Kidney (tissue), 14 donors: Measurements from ENCODE around the gene ATP5MC2. TPM values are rescaled to one million over a fixed set of nuclear protein-coding genes. Genes with fewer than 3 reads are reported as not detected.

Experiments used
- DNase-seq, 5 donors: peaks; one replicate each; pipeline ENCODE4 v3.0.0-alpha.2; 2013 to 2020
- FAIRE-seq: peaks from 2 replicates; lab custom pipeline; 2012; peaks lifted over from hg19 to GRCh38; lab: Jason Lieb, UNC
- H3K27ac ChIP-seq, 2 donors: one replicate each; pipeline ENCODE4 v1.7.0; 2013; ENCODE audit warnings: low read depth in 2 of 2, low read length in 2 of 2, inconsistent platforms in 1 of 2
- H3K27me3 ChIP-seq: one replicate; pipeline ENCODE4 v1.7.1; 2013; ENCODE audit warnings: low read length, inconsistent platforms; ENCODE audit not compliant: control insufficient read depth, insufficient read depth
- H3K36me3 ChIP-seq, 3 donors: one replicate each; pipeline versions ENCODE4 v1.7.0 to v1.7.1; 2013; ENCODE audit warnings: low read length in 3 of 3, control low read depth in 1 of 3, inconsistent platforms in 1 of 3; ENCODE audit not compliant: insufficient read depth in 3 of 3, control insufficient read depth in 2 of 3
- H3K4me1 ChIP-seq, 3 donors: one replicate each; pipeline versions ENCODE4 v1.7.0 to v1.7.1; 2013; ENCODE audit warnings: low read length in 3 of 3, inconsistent platforms in 1 of 3, low read depth in 1 of 3; ENCODE audit not compliant: control insufficient read depth in 2 of 3, insufficient read depth in 2 of 3
- H3K4me3 ChIP-seq, 3 donors: one replicate each; pipeline versions ENCODE4 v1.7.0 to v1.8.1; 2013; ENCODE audit warnings: low read length in 3 of 3, control low read depth in 1 of 3, inconsistent platforms in 1 of 3
- H3K9ac ChIP-seq, 3 donors: one replicate each; pipeline versions ENCODE4 v1.7.0 to v1.7.1; 2013; ENCODE audit warnings: low read length in 3 of 3, control low read depth in 1 of 3, inconsistent platforms in 1 of 3
- H3K9me3 ChIP-seq, 3 donors: one replicate each; pipeline versions ENCODE4 v1.7.0 to v1.7.1; 2013; ENCODE audit warnings: low read length in 3 of 3, control low read depth in 1 of 3, inconsistent platforms in 1 of 3; ENCODE audit not compliant: control insufficient read depth in 2 of 3, insufficient read depth in 1 of 3
- intact Hi-C: fragments of 100-400 bp; cut with DNase I; formaldehyde crosslinking; loops from one replicate; pipeline ENCODE4 v1.11.1; 2022
- polyA plus RNA-seq: library from polyadenylated mRNA; stranded (reverse); fragments of 350-450 nt; fragmentation: Illumina TruSeq; extraction: RNeasy Lipid Tissue Mini Kit (QIAGEN cat#74804); gene quantifications from one replicate; pipeline ENCODE4 v1.2.3, GENCODE V29; 2014; ENCODE audit warnings: low read depth, low replicate concordance; ENCODE audit not compliant: insufficient read depth
- total RNA-seq: library from RNA; stranded (reverse); fragmentation: NEBNext Ultra II Directional; extraction: Animal tissue kit (Norgen Biotek cat#: 25700); gene quantifications from one replicate; pipeline ENCODE4 v1.2.1, GENCODE V29; 2021
- TF ChIP-seq, protein P1 (sequence below): IDR thresholded peaks from 3 replicates; pipeline ENCODE4 v1.5.1; 2012; ENCODE audit warnings: mild to moderate bottlenecking, moderate library complexity, borderline replicate concordance; ENCODE audit not compliant: insufficient read depth; ENCODE audit errors: extremely low read depth
- donor health status: control.
- donor health status: control.
- donor health status: control.
- donor health status: control.
- donor health status: control.
- donor health status: DM: yes; HTN: yes; CAD: no.
- donor health status: Normal renal cell carcinoma (clear cell type).

ATP5MC2 gene
- total and polyA plus RNA-seq, 2 donors from 2014 or later: 271 to 939 TPM

DNA sequence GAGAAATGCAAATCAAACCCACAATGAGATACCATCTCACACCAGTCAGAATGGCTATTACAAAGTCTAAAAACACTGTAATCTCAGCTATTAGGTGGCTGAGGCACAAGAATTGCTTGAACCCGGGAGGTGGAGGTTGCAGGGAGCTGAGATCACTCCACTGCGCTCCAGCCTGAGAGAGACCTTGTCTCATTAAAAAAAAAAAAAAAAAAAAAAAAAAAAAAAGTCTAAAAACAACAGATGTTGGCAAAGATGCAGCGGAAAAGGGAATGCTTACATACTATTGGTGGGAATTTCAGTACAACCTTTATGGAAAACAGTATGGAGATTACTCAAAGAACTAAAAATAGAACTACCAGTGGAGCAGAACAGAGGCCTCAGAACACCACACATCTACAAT lies 30.7 kb downstream of the ATP5MC2 start:
- TF ChIP-seq, protein P1, sequence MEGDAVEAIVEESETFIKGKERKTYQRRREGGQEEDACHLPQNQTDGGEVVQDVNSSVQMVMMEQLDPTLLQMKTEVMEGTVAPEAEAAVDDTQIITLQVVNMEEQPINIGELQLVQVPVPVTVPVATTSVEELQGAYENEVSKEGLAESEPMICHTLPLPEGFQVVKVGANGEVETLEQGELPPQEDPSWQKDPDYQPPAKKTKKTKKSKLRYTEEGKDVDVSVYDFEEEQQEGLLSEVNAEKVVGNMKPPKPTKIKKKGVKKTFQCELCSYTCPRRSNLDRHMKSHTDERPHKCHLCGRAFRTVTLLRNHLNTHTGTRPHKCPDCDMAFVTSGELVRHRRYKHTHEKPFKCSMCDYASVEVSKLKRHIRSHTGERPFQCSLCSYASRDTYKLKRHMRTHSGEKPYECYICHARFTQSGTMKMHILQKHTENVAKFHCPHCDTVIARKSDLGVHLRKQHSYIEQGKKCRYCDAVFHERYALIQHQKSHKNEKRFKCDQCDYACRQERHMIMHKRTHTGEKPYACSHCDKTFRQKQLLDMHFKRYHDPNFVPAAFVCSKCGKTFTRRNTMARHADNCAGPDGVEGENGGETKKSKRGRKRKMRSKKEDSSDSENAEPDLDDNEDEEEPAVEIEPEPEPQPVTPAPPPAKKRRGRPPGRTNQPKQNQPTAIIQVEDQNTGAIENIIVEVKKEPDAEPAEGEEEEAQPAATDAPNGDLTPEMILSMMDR: no peak
- Histone ChIP-seq H3K27ac (no peak overlapping the region), H3K27me3 (no peaks in the 10 kb centered on the region), H3K9me3 (no peaks in the 10 kb centered on the region), H3K4me1 (no peaks in the 10 kb centered on the region), H3K9ac (no peak overlapping the region), H3K4me3 (no peak overlapping the region), H3K36me3 (no peaks in the 10 kb centered on the region)
- FAIRE-seq (no peak), DNase-seq (no peak)
- intact Hi-C loops: no loop called here

DNA sequence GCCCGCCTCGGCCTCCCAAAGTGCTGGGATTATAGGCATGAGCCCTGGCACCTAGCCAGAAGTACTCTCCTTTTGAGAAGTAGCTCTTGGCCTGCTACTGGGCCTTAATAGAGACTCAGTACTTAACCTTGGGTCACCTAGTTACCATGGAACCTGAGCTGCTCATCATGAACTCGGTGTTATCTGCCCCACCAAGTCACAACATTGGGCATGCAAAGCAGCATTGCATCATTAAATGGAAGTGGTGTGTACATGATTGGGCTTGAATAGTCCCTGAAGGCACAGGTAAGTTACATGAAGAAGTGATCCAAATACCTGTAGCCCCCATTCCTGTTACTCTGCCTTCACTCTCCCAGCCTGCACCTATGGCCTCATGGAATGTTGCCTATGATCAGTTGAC lies 31.8 kb downstream of the ATP5MC2 start:
- Histone ChIP-seq H3K27me3 (no peaks in the 10 kb centered on the region), H3K4me1 (no peaks in the 10 kb centered on the region), H3K36me3 (no peaks in the 10 kb centered on the region), H3K27ac (no peak overlapping the region), H3K4me3 (no peak overlapping the region), H3K9ac (no peak overlapping the region), H3K9me3 (no peaks in the 10 kb centered on the region)
- DNase-seq: no peak
- TF ChIP-seq, protein P1: no peak
- FAIRE-seq: no peak
- intact Hi-C loops: no loop called here

DNA sequence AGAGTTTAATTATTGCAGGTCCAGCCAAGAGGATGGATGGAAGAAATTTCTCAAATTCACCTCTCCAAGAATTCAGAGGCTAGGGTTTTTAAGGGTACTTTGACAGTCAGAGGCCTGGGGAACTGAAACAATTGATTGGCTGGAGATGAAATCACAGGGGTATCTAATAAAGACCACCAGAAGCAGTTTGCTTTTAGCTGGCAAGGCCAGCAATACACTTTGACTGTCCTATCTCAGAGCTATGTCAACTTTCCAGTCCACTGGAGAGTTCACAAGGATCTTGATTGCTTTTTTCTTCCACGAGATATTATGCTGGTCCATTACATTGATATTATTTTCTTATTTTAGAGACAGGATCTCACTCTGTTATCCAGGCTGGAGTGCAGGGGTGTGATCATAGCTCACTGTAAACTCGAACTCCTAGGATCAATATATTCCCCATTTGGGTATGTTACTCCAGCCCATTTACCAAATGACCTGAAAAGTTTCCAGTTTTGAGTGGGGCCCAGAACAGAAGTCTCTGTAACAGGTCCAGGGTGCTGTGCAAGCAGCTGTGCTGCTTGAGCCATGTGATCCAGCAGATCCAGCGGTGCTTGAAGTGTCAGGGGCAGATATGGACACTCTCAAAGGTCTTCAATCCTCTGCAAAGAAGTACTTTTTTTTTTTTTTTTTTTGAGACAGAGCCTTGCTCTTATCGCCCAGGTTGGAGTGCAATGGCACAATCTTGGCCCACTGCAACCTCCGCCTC lies 32.5 kb downstream of the ATP5MC2 start:
- Histone ChIP-seq H3K9me3 (no peaks in the 10 kb centered on the region), H3K36me3 (no peaks in the 10 kb centered on the region), H3K27me3 (no peaks in the 10 kb centered on the region), H3K9ac (no peak overlapping the region), H3K27ac (no peak overlapping the region), H3K4me1 (no peaks in the 10 kb centered on the region), H3K4me3 (no peak overlapping the region)
- DNase-seq: no peak
- intact Hi-C loops: no loop called here
- TF ChIP-seq, protein P1: no peak
- FAIRE-seq: no peak
